Activated CD8-positive, alpha-beta memory T cell treated with anti-CD3 and anti-CD28 coated beads for 4 hours (primary cell): Measurements from ENCODE around the gene NEK10.
"Not testable (repeated sequence)": the region's sequence is repeated elsewhere in the genome, so short reads cannot be mapped to it uniquely, and the experiment has no call there.

ENCODE experiments used
- DNase-seq, 2 donors: peaks; one replicate each; pipeline ENCODE4 v3.0.0-alpha.2; 2020; ENCODE audit warnings: low read depth in 2 of 2

Gene NEK10

GRCh38 chr3:27352047-27352446, 17.1 kb downstream of the NEK10 start:
- DNase-seq: no peak

- DNase-seq: no peak
Observed at GRCh38 chr3:27349832-27350231, 19.4 kb downstream of the NEK10 start.

- DNase-seq: no peak
Observed at GRCh38 chr3:27345959-27346865, 23.0 kb downstream of the NEK10 start.

GRCh38 chr3:27345493-27345892, 23.7 kb downstream of the NEK10 start:
- DNase-seq: no peak

GRCh38 chr3:27345045-27345444, 24.1 kb downstream of the NEK10 start:
- no peak for DNase-seq

DNA sequence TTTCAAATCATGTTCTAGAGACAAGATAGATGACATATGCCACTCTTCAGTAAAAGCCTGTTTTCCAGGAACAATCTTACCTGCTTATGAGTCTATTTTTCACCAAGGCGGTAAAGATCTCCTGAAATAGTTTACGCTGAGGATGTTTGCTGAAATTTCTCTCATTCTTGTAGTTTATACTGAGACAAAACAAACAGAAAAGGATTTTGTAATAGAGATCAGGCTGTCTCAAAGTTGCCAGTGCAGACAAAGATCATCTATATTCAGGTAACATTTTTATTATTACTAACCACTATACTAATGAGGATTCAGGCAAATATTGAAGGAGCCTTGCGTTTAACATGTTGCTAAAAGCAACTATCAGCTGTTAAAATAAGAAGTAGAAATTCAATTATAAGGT, 25.0 kb downstream of the NEK10 start:
- no peak for DNase-seq

DNA sequence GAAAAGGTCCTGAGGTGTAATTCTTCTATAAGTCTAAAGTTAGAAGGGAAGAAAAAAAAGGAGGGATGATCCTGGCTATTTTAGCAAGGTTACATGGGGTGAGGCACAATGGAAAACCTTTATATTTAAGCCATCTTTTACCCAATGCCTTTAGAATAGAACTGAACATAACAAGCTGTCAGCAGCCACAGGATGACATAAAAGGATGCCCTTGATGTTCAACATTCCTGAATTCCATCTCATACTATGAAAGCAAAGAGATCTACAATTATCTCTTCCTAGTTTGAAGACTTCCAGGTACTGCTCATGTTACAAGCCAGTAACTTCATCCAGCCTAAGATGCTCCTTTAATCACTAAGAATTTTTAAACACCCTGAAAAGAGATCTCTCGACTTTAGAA, 26.9 kb downstream of the NEK10 start:
- DNase-seq: no peak

DNA sequence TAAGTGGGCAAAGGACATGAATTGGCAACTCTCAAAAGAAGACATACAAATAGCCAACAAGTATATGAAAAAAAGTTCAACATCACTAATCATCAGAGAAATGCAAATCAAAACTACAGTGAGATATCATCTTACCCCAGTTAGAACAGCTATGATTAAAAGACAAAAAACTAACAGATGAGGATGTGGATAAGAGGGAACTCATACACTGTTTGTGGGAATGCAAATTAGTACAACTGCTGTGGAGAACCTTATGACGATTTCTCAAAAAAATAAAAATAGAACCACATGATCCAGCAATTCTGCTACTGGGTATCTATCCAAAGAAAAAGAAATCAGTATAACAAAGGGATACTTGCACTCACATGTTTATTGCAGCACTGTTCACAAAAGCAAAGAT, 28.6 kb downstream of the NEK10 start:
- DNase-seq: no peak

GRCh38 chr3:27335571-27335970, 33.6 kb downstream of the NEK10 start:
- no peak for DNase-seq

DNA sequence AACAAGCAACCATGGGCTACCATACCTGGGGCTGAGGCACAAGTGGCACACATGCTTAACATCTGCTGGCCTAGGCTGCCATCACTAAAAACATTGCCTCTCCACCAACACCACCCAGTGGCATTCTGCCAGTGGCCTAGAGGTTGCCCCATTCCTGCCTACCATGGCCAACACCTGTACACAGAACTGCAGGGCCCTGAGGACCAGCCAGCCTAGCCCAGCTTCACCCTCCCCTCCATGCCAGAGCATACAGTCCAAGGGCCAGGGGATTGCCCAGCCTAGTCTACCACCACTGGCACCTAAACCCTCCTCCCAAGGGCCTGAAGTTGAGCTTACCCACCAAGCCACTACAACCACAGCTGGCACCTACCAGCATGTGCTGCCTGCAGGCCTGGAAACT, 35.3 kb downstream of the NEK10 start:
- no peak for DNase-seq

DNA sequence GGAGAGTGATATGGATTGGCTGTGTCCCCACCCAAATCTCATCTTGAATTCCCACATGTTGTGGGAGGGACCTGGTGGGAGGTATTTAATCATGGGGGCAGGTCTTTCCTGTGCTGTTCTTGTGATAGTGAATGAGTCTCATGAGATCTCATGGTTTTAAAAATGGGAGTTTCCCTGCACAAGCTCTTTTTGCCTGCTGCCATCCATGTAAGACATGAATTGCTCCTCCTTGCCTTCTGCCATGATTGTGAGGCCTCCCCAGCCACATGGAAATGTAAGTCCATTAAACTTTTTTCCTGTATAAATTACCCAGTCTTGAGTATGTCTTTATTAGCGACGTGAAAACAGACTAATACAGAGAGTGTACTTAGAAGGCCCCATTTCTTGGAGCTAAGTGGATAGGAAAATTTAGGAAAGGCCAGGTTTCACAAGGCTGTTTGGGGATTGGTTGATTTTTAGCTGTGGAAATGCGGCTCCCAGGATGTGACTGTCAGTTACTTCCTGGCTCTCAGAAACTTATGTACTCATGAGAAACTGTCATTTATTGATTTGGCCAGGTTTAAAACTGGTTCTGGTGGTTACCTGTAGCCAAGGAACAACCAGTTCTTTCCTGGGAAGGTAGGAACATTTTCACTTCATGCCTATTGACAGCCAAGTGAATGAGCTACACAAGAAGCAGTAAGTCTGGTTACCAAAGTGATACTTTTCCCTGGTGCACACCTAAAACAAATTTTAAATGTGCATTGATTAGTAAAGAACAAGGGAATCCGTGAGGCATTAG, 40.0 kb downstream of the NEK10 start:
- not testable (repeated sequence) for DNase-seq

DNA sequence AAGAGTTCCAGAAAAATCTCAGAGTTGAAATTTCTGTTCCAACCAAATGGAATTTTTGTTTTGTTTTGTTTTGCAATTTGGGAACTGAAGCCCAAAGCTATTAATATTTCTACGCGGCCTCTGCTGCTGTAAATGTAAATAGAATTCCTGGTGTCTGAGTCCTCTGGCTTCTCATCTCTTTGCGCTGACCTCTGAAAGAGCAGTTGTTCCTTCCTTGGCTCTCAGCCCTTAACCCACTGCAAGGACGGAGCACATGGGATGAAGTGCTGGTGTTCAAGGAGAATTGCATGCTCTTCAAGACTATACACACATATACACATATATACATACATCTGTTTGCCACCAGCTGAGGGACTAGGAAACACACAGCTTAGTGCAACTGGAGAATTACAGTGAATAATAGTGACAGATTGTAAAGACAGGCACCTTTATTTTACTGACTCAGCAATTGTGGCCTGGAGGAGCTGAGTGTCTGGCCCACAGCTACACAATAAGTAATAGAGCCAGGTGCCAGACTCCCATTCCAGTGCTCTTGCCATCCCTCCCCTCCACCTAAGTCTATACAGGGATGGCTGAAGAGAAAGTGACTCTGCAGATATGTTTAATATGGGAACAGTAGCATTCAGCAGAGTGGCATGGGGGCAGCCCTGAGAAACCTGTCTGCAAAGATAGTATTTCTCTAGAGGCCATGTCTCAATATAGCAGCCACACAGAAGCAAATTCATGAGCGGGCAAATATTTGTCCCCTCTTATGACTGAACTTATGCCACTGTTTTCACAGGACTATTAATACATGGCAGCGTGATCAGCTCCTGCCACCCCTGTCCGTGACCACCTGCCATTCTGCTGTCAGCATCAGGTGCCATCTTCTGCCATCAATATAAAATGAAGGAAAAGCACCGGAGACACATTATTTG, 42.3 kb downstream of the NEK10 start:
- no peak for DNase-seq

DNA sequence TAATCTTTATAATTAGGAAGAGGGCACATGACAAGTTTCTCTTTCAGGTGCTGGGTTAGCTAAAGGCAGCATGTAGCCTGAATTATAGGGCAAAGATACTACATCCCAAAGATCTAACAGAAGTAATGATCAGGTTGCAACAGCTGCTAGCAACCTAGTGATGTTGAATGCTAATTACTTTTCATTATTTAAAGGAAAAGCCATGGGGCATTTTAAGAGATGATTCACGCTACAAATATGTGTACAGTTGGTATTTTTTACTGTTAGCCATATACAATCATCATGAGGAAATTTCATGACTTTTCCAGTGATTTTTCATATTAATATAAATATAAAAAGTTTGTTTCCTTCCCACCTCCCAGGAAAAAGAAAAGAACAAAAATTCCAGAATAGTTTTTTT, 43.0 kb downstream of the NEK10 start:
- DNase-seq: no peak

DNA sequence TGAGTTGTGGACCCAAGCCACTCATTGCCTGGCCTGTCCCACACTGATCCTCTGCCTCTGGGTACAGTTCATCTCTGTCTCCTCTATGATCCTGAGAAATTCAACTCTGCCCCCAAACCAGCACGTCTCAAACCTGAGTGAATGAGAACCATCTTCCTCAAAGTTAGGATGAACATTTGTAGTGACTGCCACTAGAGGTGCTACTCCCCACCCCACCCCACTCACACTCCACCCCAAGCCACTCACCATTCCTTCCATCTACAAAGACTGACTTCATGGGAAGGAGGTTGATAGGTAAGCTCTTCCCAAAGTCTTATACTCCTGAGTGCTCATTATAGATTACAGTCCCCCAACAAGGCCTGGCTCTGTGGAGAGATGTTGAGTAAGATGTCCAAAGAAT, 43.8 kb downstream of the NEK10 start:
- DNase-seq: no peak

- DNase-seq: no peak
Observed at GRCh38 chr3:27324686-27325085, 44.5 kb downstream of the NEK10 start.

GRCh38 chr3:27323087-27323570, 46.1 kb downstream of the NEK10 start:
- DNase-seq: no peak

DNA sequence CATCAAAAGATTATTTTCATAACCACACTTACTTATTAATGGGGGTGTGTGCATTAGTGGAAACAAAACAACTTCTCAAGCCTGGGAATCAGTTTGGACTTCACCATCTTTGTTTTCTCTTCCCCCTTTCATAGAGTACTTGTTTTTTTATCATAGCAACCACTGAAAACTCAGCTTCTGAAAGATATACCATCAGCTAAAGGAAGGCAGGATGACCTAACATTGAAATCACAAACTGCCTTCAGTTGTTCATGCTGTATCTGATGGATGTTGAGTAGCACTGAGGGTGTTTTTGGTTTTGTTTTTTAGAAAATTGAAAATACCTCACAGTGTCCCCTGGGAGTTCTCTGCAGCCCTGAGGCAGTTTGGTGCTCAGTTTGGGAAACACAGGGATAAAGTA, 46.5 kb downstream of the NEK10 start:
- no peak for DNase-seq

DNA sequence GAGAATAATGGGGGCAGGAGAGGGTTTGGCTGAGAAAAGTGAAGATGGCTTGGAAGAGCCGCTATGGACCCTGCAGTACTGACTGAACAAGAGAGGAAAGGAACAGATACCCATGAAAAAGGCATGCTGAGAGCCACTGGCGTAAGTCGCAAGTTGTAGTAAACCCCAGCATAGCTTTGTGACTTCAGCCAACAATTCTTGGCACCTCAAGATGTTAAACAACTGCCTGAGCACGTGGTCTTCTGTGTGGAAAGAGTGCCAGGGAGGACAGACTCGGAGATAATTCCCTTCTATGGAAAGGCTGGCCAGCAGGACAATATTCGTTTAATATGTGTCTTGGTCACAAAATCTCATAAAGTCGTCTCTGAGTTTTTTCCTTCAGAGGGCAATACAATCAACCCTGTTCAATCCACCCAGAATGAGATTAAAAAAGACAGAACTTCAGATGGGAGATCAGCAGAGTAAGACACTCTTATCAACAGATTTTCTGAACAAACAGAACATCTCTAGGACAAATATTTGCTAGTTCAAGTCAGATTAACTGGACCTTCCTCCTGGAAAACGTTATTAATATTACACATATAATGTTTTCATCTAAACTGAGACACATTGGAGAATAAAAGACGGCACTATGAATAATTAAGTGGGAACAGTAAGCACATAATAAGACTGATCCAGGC, 49.2 kb downstream of the NEK10 start:
- no peak for DNase-seq

GRCh38 chr3:27319304-27319703, 49.9 kb downstream of the NEK10 start:
- DNase-seq: no peak

DNA sequence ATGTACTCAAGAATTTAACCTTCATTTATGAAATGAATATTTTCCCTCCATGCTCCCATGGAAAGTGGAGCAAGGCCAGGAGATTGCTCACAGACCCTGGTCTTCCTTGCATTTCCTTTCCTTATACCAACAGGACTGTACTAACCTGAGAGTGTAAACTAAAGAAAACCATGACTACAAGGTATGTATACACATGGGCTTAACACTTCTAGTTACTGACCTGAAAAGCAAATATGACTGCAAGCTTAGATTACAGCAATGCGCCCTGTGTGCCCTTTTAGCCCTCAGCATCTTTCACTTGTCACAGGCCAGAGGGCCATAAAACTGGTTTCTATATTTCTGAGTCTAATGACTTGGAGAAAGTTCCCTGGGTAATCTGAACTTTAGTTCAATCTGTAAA, 52.1 kb downstream of the NEK10 start:
- DNase-seq: no peak

DNA sequence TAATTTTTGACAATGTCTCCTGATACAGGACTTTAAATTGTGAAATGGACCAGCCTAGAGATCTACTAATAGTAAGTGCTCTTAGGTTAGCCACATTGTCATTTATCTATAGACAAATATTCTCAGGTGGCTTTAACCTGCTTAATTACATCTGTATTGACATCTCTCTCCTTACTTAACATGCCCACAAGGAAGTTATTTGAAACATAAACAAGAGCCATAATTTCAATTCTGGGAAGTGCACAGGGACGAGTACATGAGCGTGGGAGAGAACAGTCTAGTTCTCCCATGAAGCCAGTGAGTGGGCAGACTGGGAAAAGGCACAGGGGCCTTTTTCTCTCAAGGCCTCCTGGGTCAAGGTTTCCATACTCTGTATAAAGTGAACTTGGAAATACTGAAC, 54.2 kb downstream of the NEK10 start:
- DNase-seq: no peak
